ENCODE results near the gene UBP1.

- no peak for TF ChIP-seq CTCF (IDR thresholded peaks at IDR 0.05)
- TF ChIP-seq POLR2A (IDR thresholded peaks at IDR 0.05), result no peak
- no peak for TF ChIP-seq POLR2AphosphoS5 (IDR thresholded peaks at IDR 0.05)
- no peak for TF ChIP-seq EP300 (IDR thresholded peaks at IDR 0.05)
These were observed 53.6 kb downstream of the UBP1 start for GRCh38 chr3:33386631-33387030.

Measured in upper lobe of left lung (tissue), 4 donors.